Measurements from ENCODE around the gene DKK2.

The DKK2 gene

DNA sequence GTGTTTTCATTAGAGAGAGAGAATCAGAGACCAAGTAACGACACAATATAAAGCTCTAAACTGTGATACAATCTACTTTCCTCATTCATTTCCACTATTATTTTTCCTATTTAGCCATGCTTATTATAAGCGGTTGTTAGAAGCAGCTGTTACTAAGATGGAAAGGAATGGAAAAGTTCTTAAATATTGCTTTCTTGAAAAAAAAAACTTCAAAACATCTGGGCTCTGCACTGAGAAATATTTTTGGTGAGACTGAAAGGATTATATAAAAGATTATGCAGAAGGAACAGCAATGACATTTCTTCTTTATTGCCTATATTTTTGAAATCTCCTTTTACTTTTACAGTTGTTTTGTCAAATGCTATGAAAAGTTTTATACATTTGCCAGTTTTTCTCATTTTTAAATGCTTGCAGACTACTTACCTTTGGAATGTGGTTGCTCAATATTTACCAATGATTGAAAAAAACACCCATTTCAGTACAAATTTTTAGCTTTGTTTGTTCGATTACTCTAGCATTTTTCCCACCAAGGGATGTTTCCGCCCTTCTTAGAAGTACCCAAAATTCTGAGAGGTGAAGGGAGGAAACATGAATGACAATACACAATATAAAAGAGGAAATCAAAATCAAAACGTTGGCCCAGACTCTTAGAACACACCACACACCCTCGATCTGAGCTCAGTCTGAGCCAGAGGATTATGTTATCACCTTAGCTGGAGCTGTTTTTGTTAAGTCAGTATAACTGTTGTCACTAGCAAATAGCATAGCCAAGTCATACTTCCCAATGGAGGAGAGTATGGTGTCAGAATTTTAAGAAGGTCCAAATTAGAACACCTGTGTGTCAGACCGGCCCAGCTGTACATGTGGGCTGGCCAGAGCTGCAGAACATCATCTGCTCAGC, 18.4 kb downstream of the DKK2 start:
- no peak for DNase-seq

DNA sequence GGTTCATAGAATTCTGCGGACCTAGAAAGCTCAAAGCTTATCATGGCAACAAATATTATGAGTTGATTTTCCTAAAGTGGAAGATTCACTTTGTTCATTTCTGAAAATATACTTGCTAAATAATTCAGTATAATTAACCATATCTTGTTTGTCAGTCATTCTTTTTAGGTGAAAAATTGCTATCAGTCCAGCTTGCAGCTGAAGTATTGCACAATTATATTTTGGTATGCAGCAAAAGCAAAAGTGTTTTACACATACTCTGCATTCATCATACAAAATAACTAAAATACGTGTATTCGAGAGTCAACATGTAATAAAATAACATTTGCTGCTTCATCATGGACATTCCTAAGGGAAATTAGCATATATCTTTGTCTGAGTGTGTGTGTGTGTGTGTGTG, 24.8 kb downstream of the DKK2 start:
- DNase-seq = no peak

DNA sequence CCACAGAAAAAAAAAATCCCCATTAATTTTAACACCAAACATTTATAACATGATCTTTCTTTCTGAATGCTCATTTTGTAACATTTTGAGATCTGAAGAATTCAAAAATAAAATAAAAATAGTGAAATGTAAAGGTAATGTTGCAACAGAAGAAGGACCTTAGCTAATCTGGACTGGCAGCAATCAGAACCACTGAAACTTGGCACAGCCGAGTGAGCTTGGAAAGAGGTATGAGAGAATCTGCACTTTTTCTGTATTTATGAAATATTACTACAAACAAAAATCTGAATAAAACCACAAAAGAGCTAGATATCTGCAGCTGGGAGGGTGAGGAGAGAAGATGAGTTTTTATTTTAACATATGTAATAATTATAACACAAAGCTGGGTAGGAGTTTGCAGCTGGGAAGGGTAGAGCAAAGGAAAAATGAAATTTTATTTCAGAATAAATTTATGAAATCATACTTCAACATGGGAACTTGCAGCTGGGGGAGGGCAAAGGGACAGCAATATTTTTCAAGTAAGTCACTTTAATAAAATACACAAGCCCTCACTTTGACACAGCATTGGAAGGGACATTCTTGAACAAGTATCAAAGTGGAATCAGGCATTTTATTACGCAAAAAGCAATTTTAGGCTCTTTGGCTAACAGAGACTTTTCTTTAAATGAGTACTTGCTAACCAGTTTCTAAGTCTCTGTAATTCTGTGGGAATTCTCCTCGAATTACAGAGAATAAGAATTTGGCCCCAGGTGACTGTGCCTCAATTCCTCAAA, 26.7 kb downstream of the DKK2 start:
- no peak for DNase-seq

DNA sequence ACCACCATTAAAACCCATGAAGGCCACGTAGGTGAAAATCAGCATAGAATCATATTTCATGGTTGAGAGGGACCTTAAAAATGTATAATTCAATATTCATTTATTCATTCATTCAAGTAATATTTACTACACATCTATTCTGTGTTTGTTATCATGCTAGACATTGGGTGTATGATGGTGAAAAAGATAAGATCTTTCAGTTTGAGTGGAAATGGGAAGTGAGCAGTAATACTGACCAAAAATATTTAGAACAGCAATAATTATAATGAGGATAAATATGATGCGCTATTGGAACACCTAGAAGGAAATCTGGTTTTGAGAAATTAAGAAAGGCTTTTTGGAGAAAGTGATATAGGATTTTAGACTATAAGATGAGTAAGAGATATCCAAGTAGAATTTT, 28.0 kb downstream of the DKK2 start:
- DNase-seq = no peak

DNA sequence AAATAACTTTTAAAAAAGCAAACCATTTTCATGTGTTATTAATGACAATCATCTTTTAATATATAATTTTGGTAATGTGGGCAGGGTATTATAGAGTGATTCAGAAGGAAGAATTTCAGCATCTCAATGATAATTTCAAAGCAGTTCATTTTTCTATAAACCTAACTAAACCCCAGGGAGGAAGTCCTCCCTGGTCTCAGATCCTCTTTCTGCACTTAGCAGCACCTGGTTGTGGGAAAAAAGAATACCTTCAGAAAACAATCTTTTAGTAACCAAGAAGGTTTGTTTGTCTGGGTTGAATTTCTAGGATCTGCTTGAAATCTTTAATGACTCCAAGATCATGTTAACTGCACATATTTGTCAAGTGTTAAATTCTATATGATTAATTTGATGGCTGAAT, 29.9 kb downstream of the DKK2 start:
- no peak for DNase-seq

DNA sequence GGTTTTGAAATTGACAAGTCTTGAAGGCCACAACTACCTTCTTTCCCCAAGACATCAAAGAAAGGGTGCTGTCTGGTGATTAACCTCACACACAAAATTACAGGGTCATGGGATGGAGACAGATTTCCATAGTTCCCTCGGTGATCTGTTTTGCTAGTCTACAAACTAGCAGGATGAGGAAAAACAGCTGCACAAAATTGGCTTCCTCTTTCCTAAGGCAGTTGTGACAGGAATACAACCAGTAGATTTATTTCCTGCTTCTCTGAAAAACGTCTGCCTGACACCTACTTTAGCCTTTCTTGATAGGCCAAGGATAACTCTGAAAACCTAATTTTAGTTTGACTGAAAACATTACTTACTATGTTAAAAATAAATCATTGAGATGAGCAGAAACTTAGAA, 39.6 kb downstream of the DKK2 start:
- DNase-seq = no peak

DNA sequence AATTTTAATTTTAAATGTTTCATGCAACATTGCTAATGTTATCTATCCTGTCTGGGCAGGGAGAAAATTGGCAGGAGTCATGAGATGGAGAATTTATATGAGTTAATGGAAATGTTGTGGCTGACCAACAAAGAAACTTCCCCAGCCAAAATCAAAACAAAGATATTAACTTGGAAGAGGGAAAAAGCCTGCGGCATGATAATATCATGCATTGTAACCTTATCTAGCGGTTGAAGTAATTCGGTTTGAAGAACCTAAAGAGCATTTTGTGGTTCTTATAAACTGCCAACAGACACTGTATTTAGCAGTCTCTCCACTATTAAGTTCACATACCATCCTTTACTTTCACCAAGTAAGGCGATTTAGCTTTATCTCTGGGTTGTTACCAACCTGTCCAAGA, 42.3 kb downstream of the DKK2 start:
- DNase-seq = no peak

DNA sequence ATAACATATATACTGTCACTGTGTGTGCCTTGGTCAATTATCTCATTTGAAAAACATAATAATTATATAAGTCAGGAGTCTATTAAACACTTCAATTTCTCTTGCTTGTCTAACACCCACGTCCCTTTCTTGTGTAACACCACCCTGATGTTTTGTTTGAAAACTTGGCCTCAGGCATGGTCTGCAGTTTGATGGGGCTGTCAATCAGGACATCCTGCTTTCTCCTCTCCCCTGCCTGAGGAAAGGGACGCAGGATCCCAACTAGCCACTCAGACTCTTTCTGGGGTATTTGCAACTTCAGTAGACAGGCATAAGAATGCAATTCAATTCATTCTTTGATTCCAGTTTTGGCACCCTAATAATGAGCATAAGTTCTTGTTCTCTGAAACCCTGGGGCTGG, 48.8 kb downstream of the DKK2 start:
- no peak for DNase-seq

DNA sequence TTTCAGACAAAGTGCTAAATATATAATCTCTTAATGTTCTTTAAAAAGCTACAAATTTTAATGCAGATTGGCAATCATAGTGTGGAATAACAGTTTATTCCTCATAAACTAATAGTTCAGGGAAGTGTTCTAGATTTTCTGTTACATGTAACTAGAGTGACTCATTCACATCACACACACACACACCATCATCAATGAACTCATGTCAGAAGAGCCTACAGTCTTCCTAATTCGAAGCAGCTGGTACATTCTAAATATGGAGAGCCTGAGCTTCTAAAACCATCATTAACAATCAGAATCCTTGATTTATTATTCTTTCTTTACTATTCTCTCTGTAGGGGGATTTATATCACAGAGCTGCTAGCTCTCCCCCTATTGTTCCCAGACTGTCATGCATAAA, 49.6 kb downstream of the DKK2 start:
- no peak for DNase-seq

DNA sequence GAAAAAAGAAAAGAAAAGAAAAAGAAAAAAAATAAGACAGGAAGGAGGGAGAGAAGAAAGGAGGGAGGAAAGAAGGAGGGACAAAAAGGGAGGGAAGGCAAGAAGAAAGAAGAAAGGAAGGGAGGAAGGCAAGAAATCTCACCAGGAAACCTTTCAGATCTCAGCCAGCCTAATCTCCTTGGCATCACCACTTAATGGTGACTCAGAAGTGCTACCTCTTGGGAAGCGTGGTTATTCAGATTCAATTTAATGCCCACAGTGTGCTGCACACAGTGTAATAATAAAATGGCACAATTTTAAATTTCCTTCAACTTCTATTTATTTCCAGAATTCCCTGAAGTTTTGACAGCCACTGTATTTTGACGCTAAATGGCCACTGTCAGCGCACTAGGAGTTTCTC, 50.3 kb downstream of the DKK2 start:
- DNase-seq = no peak

DNA sequence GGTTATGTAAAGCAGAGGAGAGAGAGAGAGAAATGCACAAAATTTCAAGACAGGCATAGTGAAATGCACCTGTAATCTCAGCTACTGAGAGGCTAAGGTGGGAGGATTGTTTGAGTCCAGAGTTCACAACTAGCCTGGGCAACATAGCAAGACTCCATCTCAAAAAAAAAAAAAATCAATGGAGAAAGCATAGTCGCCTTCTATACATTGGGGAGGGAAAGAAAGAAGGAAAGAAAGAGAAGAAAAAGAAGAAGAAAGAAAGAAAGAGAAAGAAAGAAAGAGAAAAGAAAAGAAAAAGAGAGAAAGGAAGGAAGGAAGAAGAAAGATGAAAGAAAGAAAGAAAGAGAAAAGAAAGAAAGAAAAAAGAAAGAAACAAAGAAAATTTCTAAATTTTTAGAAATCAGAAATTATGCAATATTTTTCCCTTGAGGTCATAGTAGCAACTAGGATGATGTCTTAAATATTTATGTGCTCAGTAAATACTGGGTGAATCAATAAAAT, 53.4 kb downstream of the DKK2 start:
- no peak for DNase-seq

DNA sequence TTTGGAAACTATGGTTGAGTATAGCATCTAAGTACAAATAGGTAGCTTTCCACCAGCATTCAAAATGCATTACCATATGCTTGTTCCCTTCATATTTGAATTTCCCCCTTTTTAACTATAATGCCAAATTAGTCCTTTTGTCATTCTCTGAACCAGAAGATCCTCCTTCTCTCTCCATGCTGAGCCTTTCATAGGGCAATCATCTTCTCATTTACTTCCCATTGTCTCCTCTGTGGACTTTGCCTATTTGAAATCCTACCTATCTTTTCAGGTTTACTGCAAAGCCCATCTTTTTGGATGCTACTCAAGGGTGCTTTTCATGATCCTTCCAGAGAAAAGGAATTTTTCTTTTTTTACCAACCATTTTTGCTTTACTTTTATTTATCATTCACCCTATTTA, 54.7 kb downstream of the DKK2 start:
- DNase-seq = no peak

DNA sequence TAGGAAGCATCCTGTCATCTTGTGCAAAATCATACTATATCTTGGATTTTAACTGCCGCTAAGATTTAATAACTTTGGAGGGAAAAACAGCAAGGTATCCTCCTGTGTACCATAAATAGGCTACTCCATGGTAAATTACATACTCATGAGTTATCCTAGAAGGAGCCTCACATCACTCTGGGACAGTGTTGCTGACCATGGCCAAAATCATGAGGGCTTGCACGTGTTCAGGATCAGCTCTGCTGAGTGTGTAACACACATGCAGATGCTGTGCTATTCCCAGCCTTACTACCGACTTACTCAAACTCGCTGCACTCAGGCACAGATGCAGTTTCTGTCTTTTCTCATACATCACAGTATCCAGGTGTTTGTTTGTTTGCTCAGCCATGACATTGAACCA, 56.6 kb downstream of the DKK2 start:
- DNase-seq = no peak

DNA sequence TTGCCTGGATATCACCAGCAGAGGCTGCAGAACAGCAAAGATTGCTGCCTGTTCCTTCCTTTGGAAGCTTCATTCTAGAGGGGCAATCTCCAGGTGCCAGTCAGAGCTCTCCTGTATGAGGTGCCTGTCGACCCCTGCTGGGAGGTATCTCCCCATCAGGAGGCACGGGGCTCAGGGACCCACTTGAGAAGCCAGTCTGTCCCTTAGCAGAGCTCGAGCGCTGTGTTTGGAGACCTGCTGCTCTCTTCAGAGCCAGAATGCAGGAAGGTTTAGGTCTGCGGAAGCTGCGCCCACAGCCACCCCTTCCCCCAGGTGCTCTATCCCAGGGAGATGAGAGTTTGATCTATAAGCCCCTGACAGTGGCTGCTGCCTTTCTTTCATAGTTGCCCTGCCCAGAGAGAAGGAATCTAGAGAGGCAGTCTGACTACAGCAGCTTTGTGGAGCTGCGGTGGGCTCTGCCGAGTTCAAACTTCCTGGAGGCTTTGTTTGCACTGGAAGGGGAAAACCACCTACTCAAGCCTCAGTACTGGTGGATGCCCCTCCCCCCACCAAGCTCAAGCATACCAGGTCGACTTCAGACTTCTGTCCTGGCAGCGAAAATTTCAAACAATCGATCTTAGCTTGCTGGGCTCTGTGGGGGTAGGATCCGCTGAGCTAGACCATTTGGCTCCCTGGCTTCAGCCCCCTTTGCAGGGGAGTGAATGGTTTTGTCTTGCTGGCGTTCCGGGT, 57.9 kb downstream of the DKK2 start:
- DNase-seq = no peak

DNA sequence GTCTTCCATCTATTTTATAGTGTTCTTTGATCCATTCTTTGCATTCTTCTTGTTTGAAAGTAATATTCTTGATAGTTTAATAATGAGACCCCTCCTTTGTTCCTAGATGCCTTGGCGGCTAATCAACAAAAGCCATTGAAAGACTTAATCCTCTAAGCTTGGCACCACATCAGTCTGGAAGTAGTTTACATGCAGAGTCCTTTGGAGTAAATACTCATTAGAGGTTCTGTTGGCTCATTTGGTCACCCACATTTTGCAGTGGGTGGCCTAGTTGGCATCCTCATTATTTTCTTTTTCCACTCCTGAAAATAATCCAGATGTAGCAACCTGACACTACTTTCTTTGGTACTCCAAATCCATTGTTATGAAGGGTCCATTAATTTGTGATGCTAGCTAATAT, 64.5 kb downstream of the DKK2 start:
- DNase-seq = no peak

DNA sequence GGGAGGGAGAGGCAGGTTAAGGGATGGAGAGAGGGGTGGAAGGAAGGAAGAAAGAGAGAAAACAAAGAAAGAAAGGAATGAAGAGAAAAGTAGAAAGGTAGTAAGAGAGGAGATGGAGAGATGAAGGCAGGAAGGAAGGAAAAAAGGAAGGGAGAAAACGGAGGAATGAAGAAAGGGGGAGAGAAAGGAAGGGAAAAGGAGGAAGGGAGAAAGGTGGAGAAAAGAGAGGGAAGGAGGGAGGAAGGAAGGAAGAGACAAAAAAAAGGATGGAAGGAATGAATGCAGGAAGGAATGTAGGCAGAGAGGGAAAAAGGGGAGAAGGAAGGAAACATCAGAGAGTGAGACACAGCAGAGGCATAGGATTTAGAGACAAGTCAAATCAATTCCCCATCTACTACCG, 68.2 kb downstream of the DKK2 start:
- DNase-seq = no peak

DNA sequence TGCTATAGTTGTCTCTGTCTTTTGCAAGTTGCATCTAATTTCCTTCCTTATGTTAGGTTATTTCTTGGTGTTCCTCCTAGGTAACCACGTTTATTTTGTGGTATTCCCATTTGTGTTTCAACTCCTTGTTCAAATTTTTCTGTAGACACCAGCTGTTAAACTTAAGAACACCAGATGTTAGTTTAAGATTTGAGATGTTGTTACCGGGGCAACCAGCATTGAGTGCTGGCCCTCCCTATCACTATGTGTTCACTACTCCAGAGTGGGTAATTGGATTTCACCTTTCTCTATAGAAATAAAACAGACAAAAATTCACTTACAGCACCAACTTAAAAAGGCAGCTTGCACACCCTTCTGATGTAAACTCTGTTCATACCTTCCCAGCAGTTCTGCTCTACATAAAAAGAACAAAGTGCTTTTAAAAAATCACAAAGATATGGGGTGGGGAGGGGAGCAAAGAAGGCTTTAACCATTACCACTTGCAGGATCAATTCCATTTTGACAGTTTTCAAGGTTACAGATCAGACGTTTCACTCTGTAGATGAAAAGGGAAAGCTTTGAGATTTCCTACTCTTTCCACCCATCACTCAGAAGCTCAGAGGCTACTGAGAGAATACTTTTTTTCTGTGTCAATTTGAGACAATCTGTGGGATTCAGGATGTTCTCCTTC, 82.9 kb downstream of the DKK2 start:
- DNase-seq = no peak

DNA sequence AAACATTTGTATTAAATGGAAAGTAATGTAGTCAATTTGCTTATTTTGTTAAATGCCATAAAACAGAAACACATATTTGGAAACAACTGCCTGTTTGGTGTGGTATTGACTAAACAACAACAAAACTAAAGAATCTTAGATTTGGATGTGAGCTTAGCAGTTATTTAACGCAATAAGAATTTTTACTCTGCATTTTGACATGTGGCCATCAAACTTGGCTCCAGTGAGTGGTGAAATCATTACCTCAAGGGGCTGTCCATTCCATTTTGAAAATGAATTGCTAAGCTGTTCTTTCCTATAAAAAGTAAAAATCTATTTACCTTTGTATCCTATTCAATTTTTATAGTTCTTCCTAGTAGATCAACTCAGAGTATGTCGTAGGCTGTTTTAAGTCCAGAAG, 84.2 kb downstream of the DKK2 start:
- DNase-seq = no peak

DNA sequence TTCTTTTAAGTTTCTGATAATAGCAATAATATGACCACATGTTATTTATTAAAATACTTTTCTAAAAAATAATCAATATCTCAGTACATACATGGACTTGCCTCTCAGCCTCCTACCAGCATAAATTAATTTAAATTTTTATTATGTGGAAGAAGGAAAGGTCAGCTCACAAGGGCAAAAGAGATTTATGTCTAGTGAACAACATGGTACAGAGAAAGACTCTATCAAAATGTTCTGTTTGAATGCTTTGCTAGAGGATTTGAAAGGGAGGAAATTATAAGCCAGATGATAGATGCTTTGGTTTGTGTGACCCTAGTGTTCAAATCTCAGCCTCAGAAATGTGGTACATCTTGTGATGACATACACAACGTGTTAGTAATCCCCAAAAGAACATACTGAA, 94.3 kb downstream of the DKK2 start:
- DNase-seq = no peak

DNA sequence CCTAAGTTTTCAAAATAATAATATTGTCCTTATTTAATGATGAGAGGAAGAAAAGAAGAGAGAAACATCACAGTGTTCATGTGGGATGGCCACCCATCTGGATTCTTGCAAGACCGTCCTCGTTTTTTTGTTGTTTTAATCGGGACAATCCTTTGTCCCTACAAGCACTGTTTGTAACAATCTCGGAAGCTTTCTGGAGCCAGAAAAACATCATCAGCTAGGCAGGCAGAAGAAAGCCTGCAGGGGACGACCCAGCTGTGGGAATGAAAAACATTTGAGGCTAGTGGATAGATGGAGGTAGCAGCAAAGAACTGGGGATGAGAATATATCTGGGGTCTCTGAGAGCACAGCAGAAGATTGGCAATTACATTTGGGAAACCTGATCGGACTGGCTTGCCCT, 105.6 kb downstream of the DKK2 start:
- DNase-seq = no peak

DNA sequence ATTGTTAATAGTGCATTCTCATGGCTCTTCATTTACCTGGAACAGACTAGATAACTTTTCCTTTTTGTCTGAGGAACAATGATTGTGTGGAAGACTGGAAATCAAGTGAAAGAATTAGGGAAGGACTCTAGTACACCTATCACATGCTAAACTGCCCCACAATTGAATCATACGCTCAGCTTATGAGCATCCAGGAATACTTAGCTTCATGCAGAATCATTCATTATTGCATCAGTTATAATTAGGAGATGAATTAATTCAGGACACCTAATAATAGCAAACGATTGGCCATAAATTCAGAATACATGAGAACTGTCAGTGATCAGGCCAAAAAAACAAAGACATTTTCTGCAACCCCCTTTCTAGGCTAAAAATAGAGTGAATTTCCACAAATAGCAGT, 106.9 kb downstream of the DKK2 start:
- DNase-seq = no peak

DNA sequence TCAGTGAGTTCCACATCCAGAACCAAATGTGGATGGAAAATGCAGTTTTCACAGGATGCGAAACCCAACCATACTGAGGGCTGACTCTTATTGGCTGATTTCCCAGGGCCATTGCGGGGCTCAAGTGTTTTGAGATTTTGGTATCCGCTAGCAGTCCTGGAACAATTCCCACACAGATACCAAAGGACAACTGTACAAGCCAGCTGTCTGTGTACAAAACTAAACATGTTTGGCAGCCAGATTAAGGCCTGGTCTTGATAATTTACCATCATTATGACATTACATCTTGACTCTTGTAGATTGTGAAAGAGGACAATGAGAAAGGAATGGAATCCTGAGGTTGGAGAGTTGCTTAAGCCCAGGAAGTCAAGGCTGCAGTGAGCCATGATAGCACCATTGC, 121.9 kb downstream of the DKK2 start:
- no peak for DNase-seq

All from inflammatory macrophage (primary cell).